HG03378 (cell line): Measurements from ENCODE around the gene ACTL8.
"Not testable (repeated sequence)": the region's sequence is repeated elsewhere in the genome, so short reads cannot be mapped to it uniquely, and the experiment has no call there.

Experiments
- ATAC-seq: cut with Tn5 transposase; IDR thresholded peaks from one replicate; pipeline ENCODE4 v1.9.1; 2021; ENCODE audit warnings: mild to moderate bottlenecking, moderate library complexity; ENCODE audit not compliant: unreplicated experiment

Gene ACTL8

GRCh38 chr1:17734609-17735008 lies 20.5 kb upstream of the ACTL8 start:
- ATAC-seq = no peak

GRCh38 chr1:17735348-17735747 lies 19.8 kb upstream of the ACTL8 start:
- ATAC-seq = no peak

- ATAC-seq = no peak
These were observed 19.3 kb upstream of the ACTL8 start for GRCh38 chr1:17735793-17736192.

- ATAC-seq = no peak
These were observed 18.5 kb upstream of the ACTL8 start for GRCh38 chr1:17736625-17737024.

- no peak for ATAC-seq
These were observed 16.1 kb upstream of the ACTL8 start for GRCh38 chr1:17739050-17739449.

- no peak for ATAC-seq
These were observed 14.1 kb upstream of the ACTL8 start for GRCh38 chr1:17741052-17741451.

- ATAC-seq = no peak
These were observed 12.6 kb upstream of the ACTL8 start for GRCh38 chr1:17742583-17742982.

GRCh38 chr1:17743008-17743647 lies 12.0 kb upstream of the ACTL8 start:
- no peak for ATAC-seq

- no peak for ATAC-seq
These were observed 11.2 kb upstream of the ACTL8 start for GRCh38 chr1:17743925-17744324.

GRCh38 chr1:17744666-17745478 lies 10.3 kb upstream of the ACTL8 start:
- no peak for ATAC-seq

GRCh38 chr1:17745479-17745955 lies 9.6 kb upstream of the ACTL8 start:
- ATAC-seq = no peak

GRCh38 chr1:17746281-17746680 lies 8.9 kb upstream of the ACTL8 start:
- not testable (repeated sequence) for ATAC-seq

GRCh38 chr1:17746920-17747319 lies 8.2 kb upstream of the ACTL8 start:
- ATAC-seq = no peak

- no peak for ATAC-seq
These were observed 4.8 kb upstream of the ACTL8 start for GRCh38 chr1:17750333-17750732.

- no peak for ATAC-seq
These were observed 2.8 kb upstream of the ACTL8 start for GRCh38 chr1:17752356-17752755.

GRCh38 chr1:17757426-17757825 lies 2.3 kb downstream of the ACTL8 start:
- ATAC-seq = no peak

- ATAC-seq = no peak
These were observed 4.0 kb downstream of the ACTL8 start for GRCh38 chr1:17759114-17759513.

GRCh38 chr1:17762313-17762712 lies 7.2 kb downstream of the ACTL8 start:
- ATAC-seq = no peak

GRCh38 chr1:17763417-17763816 lies 8.3 kb downstream of the ACTL8 start:
- ATAC-seq = no peak

- no peak for ATAC-seq
These were observed 8.9 kb downstream of the ACTL8 start for GRCh38 chr1:17763995-17764394.

- ATAC-seq = no peak
These were observed 9.5 kb downstream of the ACTL8 start for GRCh38 chr1:17764591-17764990.
